Measurements from ENCODE around the gene MYOF. TPM values are rescaled to one million over a fixed set of nuclear protein-coding genes. Genes with fewer than 3 reads are reported as not detected.
"Not testable (repeated sequence)": the region's sequence is repeated elsewhere in the genome, so short reads cannot be mapped to it uniquely, and the experiment has no call there.

MYOF gene
- total RNA-seq, 2 experiments from 2014 or later: 22.1 to 22.8 TPM

GRCh38 chr10:93454146-93454545 is 28.0 kb downstream of the MYOF start:
- Mint-ChIP-seq H3K9me3 (no peaks in the 10 kb centered on the region), H3K4me1 (peaks cover 6% of the 10 kb centered on the region), H3K36me3 (peaks cover 3% of the 10 kb centered on the region), H3K27ac (no peak overlapping the region), H3K4me3 (no peak overlapping the region), H3K27me3 (no peaks in the 10 kb centered on the region)
- no peak for DNase-seq

GRCh38 chr10:93452143-93452542 is 30.0 kb downstream of the MYOF start:
- Mint-ChIP-seq H3K27me3 (no peaks in the 10 kb centered on the region), H3K27ac (no peak overlapping the region), H3K36me3 (peaks cover 5% of the 10 kb centered on the region), H3K4me1 (peaks cover 4% of the 10 kb centered on the region), H3K4me3 (no peak overlapping the region), H3K9me3 (no peaks in the 10 kb centered on the region)
- DNase-seq: no peak

GRCh38 chr10:93451244-93451947 is 30.7 kb downstream of the MYOF start:
- H3K27ac Mint-ChIP-seq: no peak overlapping the region
- peaks cover 5% of the 10 kb centered on the region for H3K36me3 Mint-ChIP-seq
- no peak for DNase-seq
- H3K27me3 Mint-ChIP-seq: no peaks in the 10 kb centered on the region
- no peak overlapping the region for H3K4me3 Mint-ChIP-seq
- peaks cover 4% of the 10 kb centered on the region for H3K4me1 Mint-ChIP-seq
- H3K9me3 Mint-ChIP-seq: no peaks in the 10 kb centered on the region

GRCh38 chr10:93447970-93448369 is 34.2 kb downstream of the MYOF start:
- Mint-ChIP-seq H3K27ac (no peak overlapping the region), H3K9me3 (no peaks in the 10 kb centered on the region), H3K4me3 (no peak overlapping the region), H3K27me3 (no peaks in the 10 kb centered on the region), H3K36me3 (peaks cover 5% of the 10 kb centered on the region), H3K4me1 (peaks cover 4% of the 10 kb centered on the region)
- no peak for DNase-seq

- H3K4me1 Mint-ChIP-seq: peaks cover 4% of the 10 kb centered on the region
- peaks cover 5% of the 10 kb centered on the region for H3K36me3 Mint-ChIP-seq
- H3K27me3 Mint-ChIP-seq: no peaks in the 10 kb centered on the region
- DNase-seq: no peak
- no peak overlapping the region for H3K4me3 Mint-ChIP-seq
- no peaks in the 10 kb centered on the region for H3K9me3 Mint-ChIP-seq
- no peak overlapping the region for H3K27ac Mint-ChIP-seq
Measured at GRCh38 chr10:93447019-93447418, 35.1 kb downstream of the MYOF start.

- no peak for DNase-seq
- no peak overlapping the region for H3K4me3 Mint-ChIP-seq
- H3K27me3 Mint-ChIP-seq: no peaks in the 10 kb centered on the region
- H3K4me1 Mint-ChIP-seq: no peaks in the 10 kb centered on the region
- no peaks in the 10 kb centered on the region for H3K9me3 Mint-ChIP-seq
- no peak overlapping the region for H3K27ac Mint-ChIP-seq
- H3K36me3 Mint-ChIP-seq: peaks cover 3% of the 10 kb centered on the region
Measured at GRCh38 chr10:93445978-93446720, 36.0 kb downstream of the MYOF start.

- peaks cover 3% of the 10 kb centered on the region for H3K36me3 Mint-ChIP-seq
- no peaks in the 10 kb centered on the region for H3K4me1 Mint-ChIP-seq
- no peaks in the 10 kb centered on the region for H3K27me3 Mint-ChIP-seq
- no peak overlapping the region for H3K4me3 Mint-ChIP-seq
- H3K9me3 Mint-ChIP-seq: no peaks in the 10 kb centered on the region
- DNase-seq: no peak
- H3K27ac Mint-ChIP-seq: no peak overlapping the region
Measured at GRCh38 chr10:93445097-93445960, 36.8 kb downstream of the MYOF start.

- H3K9me3 Mint-ChIP-seq: no peaks in the 10 kb centered on the region
- H3K4me3 Mint-ChIP-seq: no peak overlapping the region
- H3K4me1 Mint-ChIP-seq: no peaks in the 10 kb centered on the region
- no peaks in the 10 kb centered on the region for H3K27me3 Mint-ChIP-seq
- peaks cover 3% of the 10 kb centered on the region for H3K36me3 Mint-ChIP-seq
- no peak for DNase-seq
- no peak overlapping the region for H3K27ac Mint-ChIP-seq
Measured at GRCh38 chr10:93443481-93443880, 38.7 kb downstream of the MYOF start.

- not testable (repeated sequence) for H3K27me3 Mint-ChIP-seq
Measured at GRCh38 chr10:93442721-93443120, 39.4 kb downstream of the MYOF start.

GRCh38 chr10:93440591-93441091 is 41.5 kb downstream of the MYOF start:
- peaks cover 4% of the 10 kb centered on the region for H3K36me3 Mint-ChIP-seq
- H3K4me3 Mint-ChIP-seq: no peak overlapping the region
- no peak for DNase-seq
- H3K27ac Mint-ChIP-seq: no peak overlapping the region
- peaks cover 2% of the 10 kb centered on the region for H3K4me1 Mint-ChIP-seq
- H3K9me3 Mint-ChIP-seq: no peaks in the 10 kb centered on the region
- H3K27me3 Mint-ChIP-seq: no peaks in the 10 kb centered on the region

More at GRCh38 chr10:93442721-93443120, 39.4 kb downstream of the MYOF start:
- not testable (repeated sequence) for H3K4me1 Mint-ChIP-seq, H3K4me3 Mint-ChIP-seq, DNase-seq, H3K9me3 Mint-ChIP-seq, H3K36me3 Mint-ChIP-seq, H3K27ac Mint-ChIP-seq

GRCh38 chr10:93438613-93439253 is 43.4 kb downstream of the MYOF start:
- H3K36me3 Mint-ChIP-seq: peaks cover 4% of the 10 kb centered on the region
- H3K4me3 Mint-ChIP-seq: no peak overlapping the region
- peaks cover 2% of the 10 kb centered on the region for H3K4me1 Mint-ChIP-seq
- no peaks in the 10 kb centered on the region for H3K9me3 Mint-ChIP-seq
- no peaks in the 10 kb centered on the region for H3K27me3 Mint-ChIP-seq
- H3K27ac Mint-ChIP-seq: no peak overlapping the region
- no peak for DNase-seq

GRCh38 chr10:93437946-93438612 is 44.1 kb downstream of the MYOF start:
- peaks cover 4% of the 10 kb centered on the region for H3K36me3 Mint-ChIP-seq
- H3K4me1 Mint-ChIP-seq: peaks cover 2% of the 10 kb centered on the region
- no peaks in the 10 kb centered on the region for H3K9me3 Mint-ChIP-seq

GRCh38 chr10:93437086-93437945 is 44.8 kb downstream of the MYOF start:
- peaks cover 4% of the 10 kb centered on the region for H3K4me1 Mint-ChIP-seq
- no peak overlapping the region for H3K4me3 Mint-ChIP-seq
- no peak for DNase-seq
- H3K27me3 Mint-ChIP-seq: no peaks in the 10 kb centered on the region
- H3K36me3 Mint-ChIP-seq: peaks cover 4% of the 10 kb centered on the region
- no peaks in the 10 kb centered on the region for H3K9me3 Mint-ChIP-seq
- H3K27ac Mint-ChIP-seq: no peak overlapping the region

More at GRCh38 chr10:93437946-93438612, 44.1 kb downstream of the MYOF start:
- Mint-ChIP-seq H3K27me3 (no peaks in the 10 kb centered on the region), H3K4me3 (no peak overlapping the region), H3K27ac (no peak overlapping the region)
- DNase-seq: no peak

Measured in activated naive CD8-positive, alpha-beta T cell treated with anti-CD3 and anti-CD28 coated beads for 36 hours (primary cell).